ENCODE results near the gene BMS1.

DNA sequence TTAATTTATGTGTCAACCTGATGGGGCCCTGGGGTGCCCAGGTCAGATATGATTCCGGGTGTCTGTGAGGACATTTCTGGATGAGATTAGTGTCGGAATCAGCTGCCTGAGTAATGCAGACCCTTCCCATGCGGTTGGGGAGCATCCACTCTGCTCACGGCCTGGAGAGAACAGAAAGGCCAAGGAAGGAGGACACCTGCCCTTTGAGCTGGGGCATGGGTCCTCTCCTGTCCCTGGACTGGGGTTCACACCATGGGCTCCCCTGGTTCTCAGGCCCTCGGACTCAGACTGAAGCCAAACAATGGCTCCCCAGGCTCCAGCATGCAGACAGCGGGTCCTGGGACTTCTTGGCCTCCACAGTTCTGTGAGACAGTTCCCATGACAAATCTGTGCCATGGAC, 94.3 kb downstream of the BMS1 start:
- TF ChIP-seq, protein P1, sequence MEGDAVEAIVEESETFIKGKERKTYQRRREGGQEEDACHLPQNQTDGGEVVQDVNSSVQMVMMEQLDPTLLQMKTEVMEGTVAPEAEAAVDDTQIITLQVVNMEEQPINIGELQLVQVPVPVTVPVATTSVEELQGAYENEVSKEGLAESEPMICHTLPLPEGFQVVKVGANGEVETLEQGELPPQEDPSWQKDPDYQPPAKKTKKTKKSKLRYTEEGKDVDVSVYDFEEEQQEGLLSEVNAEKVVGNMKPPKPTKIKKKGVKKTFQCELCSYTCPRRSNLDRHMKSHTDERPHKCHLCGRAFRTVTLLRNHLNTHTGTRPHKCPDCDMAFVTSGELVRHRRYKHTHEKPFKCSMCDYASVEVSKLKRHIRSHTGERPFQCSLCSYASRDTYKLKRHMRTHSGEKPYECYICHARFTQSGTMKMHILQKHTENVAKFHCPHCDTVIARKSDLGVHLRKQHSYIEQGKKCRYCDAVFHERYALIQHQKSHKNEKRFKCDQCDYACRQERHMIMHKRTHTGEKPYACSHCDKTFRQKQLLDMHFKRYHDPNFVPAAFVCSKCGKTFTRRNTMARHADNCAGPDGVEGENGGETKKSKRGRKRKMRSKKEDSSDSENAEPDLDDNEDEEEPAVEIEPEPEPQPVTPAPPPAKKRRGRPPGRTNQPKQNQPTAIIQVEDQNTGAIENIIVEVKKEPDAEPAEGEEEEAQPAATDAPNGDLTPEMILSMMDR (IDR thresholded peaks at IDR 0.05; ENCODE audit: low read length): no peak
- TF ChIP-seq EZH2 (IDR thresholded peaks at IDR 0.05; ENCODE audit: borderline replicate concordance, low read length): no peak

All from OCI-LY1 (cell line).